ENCODE results near the gene OR6A2. TPM values are rescaled to one million over a fixed set of nuclear protein-coding genes. Genes with fewer than 3 reads are reported as not detected.

OR6A2 gene
- total and polyA plus RNA-seq, 2 donors (not counting 3 experiments of a cell fraction or from before 2014, with no cell fraction given), result 0.06 to 0.27 TPM

DNA sequence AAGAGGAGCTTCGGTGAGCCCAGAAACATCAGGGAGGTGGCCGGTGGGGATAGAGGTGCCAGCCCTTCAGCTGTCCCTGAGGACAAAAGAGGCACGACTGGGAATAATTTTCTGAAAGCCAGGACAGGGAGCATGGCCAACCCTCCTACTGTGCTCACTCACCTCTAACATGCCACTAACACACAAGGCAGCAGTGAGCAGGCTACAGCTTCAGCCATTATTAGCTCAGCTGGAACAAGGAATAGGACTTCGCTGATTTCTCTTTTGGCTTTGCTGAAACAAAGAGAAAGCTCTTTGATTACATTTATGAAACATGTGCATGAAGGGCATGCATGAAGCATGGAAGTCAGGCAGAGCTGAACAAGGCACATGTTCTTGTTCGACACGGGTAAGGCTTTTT, 33.9 kb upstream of the OR6A2 start:
- Histone ChIP-seq H4K20me1 (replicated peaks; ENCODE audit: control insufficient read depth, extremely low read depth, insufficient read depth, low read length) (no peaks in the 10 kb centered on the region), H3K4me1 (ENCODE audit: control insufficient read depth, extremely low read depth, insufficient read depth, low read length) (no peaks in the 10 kb centered on the region), H3K27me3 (ENCODE audit: control insufficient read depth in 2 of 2, insufficient read depth in 2 of 2, low read length in 2 of 2) (no peaks in the 10 kb centered on the region), H3K4me2 (ENCODE audit: insufficient read depth, low read length) (no peak overlapping the region), H3K79me2 (ENCODE audit: control insufficient read depth, insufficient read depth, low read length) (no peaks in the 10 kb centered on the region), H3K27ac (ENCODE audit: insufficient read depth, low read depth, low read length) (no peak overlapping the region), H3K9me3 (replicated peaks; ENCODE audit: control insufficient read depth, insufficient read depth, low read length) (no peaks in the 10 kb centered on the region), H3K4me3 (replicated peaks in 1 of 3; ENCODE audit: insufficient read depth in 1 of 3, low read depth in 1 of 3, low read length in 3 of 3) (no peak overlapping the region), H3K36me3 (ENCODE audit: control insufficient read depth in 2 of 2, extremely low read depth in 1 of 2, insufficient read depth in 2 of 2, low read length in 2 of 2) (no peaks in the 10 kb centered on the region), H3K9me1 (replicated peaks; ENCODE audit: control insufficient read depth, extremely low read depth, insufficient read depth, low read length) (no peaks in the 10 kb centered on the region), H3K9ac (replicated peaks; ENCODE audit: extremely low read depth, insufficient read depth, low read length) (no peak overlapping the region), H2AFZ (ENCODE audit: low read depth, low read length) (no peak overlapping the region)
- DNase-seq (ENCODE audit: low read depth, low spot score), result no peak
- intact Hi-C loops (cut with micrococcal nuclease), result no loop called here
- dilution Hi-C loops (cut with MboI; ENCODE audit: extremely low pct_ligation_motif_present, low sequenced_read_pairs), result no loop called here
- POLR2A ChIA-PET, result no interaction called here
- TF ChIP-seq EZH2 (IDR thresholded peaks at IDR 0.05; ENCODE audit: borderline replicate concordance, low read depth, low read length, severe bottlenecking), result no peak
- TF ChIP-seq FOS (IDR thresholded peaks at IDR 0.05; ENCODE audit: borderline replicate concordance, insufficient read depth, low read length), result no peak
- TF ChIP-seq CTCF (IDR thresholded peaks at IDR 0.05; ENCODE audit: extremely low read depth in 1 of 2, insufficient read depth in 1 of 2, low read depth in 1 of 2, low read length in 2 of 2), result no peak
- TF ChIP-seq, protein P1, sequence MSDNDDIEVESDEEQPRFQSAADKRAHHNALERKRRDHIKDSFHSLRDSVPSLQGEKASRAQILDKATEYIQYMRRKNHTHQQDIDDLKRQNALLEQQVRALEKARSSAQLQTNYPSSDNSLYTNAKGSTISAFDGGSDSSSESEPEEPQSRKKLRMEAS (IDR thresholded peaks at IDR 0.05; ENCODE audit: insufficient read depth, insufficient read length), result no peak
- no peak for TF ChIP-seq MYC (IDR thresholded peaks at IDR 0.05; ENCODE audit: low read depth, low read length)
- no peak for TF ChIP-seq POLR2AphosphoS5 (IDR thresholded peaks at IDR 0.05; ENCODE audit: insufficient read depth, low read depth, low read length)
- no peak for TF ChIP-seq GATA2 (IDR thresholded peaks at IDR 0.05; ENCODE audit: insufficient read depth, insufficient read length, low read depth, low read length)
- no peak for TF ChIP-seq POLR2A (IDR thresholded peaks at IDR 0.05; ENCODE audit: low read depth, low read length)
- no peak for TF ChIP-seq JUN (IDR thresholded peaks at IDR 0.05; ENCODE audit: borderline replicate concordance, insufficient read depth, insufficient read length, low read depth)
- BruUV-seq (replicated peaks), result no TSS peak
- CTCF ChIA-PET, result interaction anchor here (1.4 to 1.8 kb wide), 5 partner anchors 9 to 21 kb away, joined by 3 to 10 read pairs (median 3); no protein-coding TSS in a partner anchor
- FAIRE-seq, result no peak
